Non-pigmented ciliary epithelial cell (primary cell): ENCODE results near the gene PLLP.
"Not testable (repeated sequence)": the region's sequence is repeated elsewhere in the genome, so short reads cannot be mapped to it uniquely, and the experiment has no call there.

ENCODE experiments used
- DNase-seq: peaks from one replicate; pipeline ENCODE4 v3.0.0-alpha.2; 2010; ENCODE audit warnings: low read depth

Gene PLLP

DNA sequence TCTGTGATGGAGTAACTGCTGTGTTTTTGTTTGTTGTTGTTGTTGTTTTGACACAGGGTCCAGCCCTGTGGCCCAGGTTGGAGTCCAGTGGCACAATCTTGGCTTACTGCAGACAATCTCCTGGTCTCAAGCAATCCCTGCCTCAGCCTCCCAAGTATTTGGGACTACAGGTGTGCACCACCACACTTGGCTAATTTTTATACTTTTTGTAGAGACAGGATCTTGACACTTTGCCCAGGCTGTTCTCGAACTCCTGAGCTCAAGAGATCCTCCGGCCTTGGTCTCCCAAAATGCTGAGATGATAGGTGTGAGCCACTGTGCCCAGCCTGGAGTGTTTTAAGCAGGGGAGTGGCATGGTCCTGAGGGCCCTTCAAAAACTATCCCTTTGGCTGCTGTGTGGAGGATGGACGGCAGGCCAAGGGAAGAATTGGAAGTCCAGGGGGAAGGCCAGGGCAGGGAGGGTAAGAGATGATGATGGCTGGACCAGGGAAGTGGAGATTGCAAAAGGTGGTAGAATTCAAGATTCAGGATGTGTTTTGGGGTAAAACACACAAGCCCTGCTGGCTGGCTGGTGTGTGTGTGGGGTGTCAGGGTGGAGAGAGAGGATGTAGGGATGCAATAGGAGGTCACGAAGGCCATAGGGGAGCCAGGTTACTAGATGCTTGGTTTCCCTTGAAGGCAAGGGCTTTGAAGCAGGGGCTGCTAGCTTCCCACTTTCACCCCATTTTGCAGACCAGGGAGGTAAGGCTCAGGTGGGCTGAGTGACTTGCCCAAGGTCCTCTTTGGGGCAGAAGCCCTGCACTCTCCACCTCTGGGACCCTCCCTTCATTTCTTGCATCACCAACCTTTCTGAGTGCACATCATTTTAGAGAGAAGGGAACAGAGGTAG lies 18.8 kb upstream of the PLLP start:
- DNase-seq: no peak

DNA sequence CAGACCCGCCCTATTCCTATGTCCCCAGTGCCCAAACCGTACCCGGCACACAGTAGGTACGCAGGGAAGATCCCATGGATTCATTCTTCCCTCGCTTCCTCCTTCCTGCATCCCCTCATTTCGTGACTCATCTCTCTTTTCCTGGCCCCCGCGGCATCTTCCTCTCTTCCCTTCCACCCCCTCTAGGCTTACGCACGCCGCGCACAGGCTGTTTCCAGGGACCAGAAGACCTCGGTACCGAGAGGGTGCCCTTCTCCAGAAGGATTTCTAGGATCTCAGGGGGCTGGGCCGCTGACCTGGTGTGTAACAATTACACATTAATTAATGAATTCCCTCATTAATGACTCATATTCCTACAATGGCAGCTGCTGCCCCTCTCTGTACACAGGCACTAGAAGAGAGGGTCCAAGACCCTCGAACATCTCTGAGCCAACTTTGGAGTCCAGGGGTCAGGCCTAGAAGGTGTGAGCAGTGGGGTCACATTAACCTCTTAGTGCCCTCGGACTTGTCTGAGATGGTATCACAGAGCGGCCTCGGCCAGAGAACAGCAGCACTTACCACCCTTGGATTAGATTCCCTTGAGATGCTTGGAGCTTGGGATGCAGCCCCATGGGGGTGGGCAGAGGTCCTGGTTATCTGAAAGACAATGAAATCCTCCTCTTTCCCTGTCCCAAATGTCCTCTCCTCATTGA lies 16.8 kb upstream of the PLLP start:
- no peak for DNase-seq

GRCh38 chr16:57300387-57301125 lies 16.1 kb upstream of the PLLP start:
- DNase-seq: peak; percentile 96

GRCh38 chr16:57299719-57300386 lies 15.4 kb upstream of the PLLP start:
- DNase-seq: peak; percentile 88

DNA sequence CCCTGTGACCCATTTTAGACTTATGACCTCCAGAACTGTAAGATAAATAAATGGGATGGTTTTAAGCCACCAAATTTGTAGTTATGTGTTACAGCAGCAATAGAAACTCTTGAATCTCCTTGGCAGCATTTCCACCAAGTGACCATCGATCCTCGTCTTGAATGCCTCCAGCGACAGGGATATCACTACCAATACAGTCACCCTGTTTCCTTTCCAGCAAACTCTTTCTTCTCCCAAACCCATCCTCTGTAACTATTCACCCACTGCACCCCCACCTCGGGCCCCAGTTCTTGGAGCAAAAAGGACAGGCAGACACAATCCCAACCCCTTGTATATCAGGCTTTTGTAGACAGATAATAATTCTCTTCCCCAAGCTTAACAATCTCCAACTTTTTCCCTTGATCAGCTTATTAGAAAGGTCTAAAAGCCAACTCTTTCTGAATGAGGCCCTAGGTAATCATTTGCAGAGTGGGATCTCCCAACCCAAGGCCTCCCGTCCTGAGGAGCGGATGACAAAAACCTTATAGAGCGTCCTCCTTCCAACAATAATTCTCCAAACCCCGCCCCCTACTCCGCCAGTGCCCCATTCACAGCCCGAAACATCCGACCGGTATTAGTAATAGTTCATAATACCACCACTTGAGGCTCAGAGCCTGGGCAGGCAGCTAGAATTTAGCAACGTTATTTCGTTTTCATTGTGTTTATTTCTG lies 14.7 kb upstream of the PLLP start:
- DNase-seq: peak; percentile 36

- no peak for DNase-seq
These were observed 13.4 kb upstream of the PLLP start for GRCh38 chr16:57297856-57298255.

DNA sequence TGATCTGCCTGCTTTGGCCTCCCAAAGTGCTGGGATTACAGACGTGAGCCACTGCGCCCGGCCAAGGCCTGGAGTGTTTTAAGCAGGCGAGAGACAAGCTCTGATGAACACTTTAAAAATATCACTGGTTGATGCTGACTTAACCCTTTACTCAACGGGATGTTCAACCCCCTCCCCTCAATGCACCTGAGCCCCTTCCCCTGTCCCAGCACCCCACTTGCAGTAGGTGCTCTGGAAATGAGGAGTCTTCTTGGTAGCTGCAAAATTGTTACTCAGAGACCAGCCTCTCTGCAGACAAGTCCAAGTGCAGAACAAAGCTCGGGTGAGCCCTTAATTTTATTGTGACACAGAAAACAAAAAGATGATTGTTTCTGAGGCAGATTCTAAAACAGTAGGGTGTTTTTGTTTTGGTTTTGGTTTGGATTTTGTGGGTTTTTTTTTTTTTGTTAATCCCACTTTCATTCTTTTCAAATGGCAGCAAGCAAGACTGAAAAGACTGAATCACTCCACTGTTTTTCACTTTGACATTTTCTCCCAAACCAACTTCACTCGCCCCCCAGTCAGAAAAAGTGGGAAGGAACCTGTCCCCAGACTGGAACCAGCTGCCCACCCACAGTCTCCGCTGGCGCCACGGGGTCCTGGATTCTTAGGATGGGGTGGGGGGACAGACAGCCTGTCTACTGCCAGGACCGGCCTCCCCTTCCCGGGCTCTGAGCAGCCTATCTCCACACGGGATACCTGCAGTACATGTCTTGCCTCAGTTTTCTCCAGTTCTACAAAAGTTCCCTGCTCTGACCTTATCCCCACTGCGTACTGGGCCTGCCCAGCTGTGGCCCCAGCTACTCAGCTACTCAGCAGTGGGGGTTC lies 5.2 kb upstream of the PLLP start:
- DNase-seq: no peak

DNA sequence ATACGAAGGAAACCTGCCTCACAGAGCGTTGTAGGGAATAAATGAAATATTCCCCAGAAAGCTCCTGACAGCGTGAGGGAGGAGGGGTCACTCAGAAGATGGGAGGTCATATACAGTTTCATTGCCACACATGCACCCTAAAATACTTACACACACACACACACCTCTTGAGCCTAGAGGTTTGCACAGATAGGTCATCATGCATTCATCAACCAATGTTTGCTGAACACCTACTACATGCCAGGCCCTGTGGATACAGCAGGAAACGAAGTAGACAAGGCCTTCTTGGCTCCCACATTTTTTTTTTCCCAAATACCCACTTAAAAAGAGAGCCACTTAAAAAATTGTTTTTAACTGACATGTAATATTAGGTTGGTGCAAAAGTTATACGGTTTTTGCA lies 907 bp upstream of the PLLP start:
- no peak for DNase-seq

DNA sequence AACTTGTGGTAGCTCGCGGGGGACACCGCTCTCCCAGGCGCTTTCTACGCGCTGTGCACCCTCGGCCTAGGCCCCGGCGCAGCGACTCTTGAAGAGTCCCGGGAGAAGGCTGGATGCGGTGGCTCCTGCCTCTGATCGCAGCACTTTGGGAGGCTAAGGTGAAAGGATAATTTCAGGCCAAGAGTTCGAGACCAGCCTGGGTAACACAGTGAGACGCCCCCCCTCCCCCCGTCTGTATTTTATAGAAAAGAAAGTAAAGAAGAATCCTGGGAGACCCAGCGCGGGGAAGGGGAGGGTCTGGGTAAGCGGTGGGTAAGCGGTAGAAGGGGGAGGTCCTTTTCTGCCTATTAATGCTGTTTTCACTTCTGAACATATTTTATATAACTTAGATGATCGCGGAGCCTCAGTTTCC lies 486 bp upstream of the PLLP start:
- DNase-seq: no peak

DNA sequence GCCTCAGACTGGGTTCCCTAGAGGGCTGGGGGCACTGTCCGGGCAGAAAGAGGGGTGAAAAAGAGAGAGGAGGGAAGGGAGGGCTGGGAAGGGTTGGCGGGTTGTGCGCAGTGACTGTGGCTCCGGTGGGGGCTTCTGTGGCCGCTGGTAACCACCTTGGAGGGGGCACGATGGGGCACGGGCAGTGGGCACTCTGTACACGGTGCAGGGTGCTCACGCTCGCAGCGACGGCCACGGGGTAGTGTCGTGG lies 588 bp downstream of the PLLP start:
- DNase-seq: no peak

- no peak for DNase-seq
These were observed 1.1 kb downstream of the PLLP start for GRCh38 chr16:57283214-57283958.

GRCh38 chr16:57282510-57283213 lies 1.8 kb downstream of the PLLP start:
- no peak for DNase-seq

DNA sequence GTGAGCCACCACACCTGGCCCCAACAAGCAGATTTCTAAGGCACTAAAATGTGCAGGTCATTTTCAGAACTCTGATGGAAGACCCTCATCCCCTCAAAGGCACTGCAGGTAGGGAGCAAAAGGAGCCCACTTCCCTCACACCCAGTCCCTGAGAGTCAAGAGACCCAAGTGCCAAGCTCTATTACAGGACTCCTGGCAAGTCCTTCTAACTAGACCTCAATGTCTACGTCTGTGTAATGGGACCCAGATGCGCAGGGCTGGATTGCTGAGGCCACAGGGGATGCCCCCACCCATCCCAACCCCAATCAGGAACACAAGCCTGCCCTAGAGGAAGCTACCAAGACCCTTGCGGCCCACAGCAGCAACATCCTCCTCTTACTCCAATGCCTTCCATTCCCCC lies 2.7 kb downstream of the PLLP start:
- DNase-seq: no peak

GRCh38 chr16:57279780-57280638 lies 4.5 kb downstream of the PLLP start:
- no peak for DNase-seq

DNA sequence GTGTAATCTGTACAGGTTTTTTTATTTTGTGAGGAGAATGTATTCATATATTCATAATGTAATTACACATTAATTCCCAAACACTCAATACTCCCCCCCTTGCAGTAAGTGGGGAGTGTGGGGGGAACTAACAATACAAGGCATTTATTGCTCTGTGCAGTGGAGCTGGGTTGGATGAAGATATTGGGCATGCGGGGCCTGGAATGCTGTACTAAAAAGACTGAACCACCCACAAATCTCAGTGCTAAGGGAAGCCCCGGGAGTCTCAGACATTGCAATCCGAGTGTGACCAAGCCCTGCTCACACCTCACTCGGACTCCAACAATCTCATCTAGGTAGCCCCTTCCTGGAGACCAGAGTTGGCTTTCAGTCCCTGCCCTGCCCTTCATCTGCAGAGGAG lies 6.0 kb downstream of the PLLP start:
- DNase-seq: no peak

GRCh38 chr16:57277586-57277985 lies 6.9 kb downstream of the PLLP start:
- DNase-seq: peak; percentile 47

GRCh38 chr16:57276596-57276995 lies 7.9 kb downstream of the PLLP start:
- DNase-seq: no peak

GRCh38 chr16:57275946-57276345 lies 8.5 kb downstream of the PLLP start:
- DNase-seq: not testable (repeated sequence)

GRCh38 chr16:57273826-57274225 lies 10.6 kb downstream of the PLLP start:
- DNase-seq: no peak
